NCI-H510A treated with DMSO at 0.1 percent for 48 hours (cell line): ENCODE data around the gene ADAMTS16.

ENCODE experiments used
- DNase-seq: peaks from one replicate; lab custom pipeline; 2025; lab: John Stamatoyannopoulos, UW

ADAMTS16 gene

DNA sequence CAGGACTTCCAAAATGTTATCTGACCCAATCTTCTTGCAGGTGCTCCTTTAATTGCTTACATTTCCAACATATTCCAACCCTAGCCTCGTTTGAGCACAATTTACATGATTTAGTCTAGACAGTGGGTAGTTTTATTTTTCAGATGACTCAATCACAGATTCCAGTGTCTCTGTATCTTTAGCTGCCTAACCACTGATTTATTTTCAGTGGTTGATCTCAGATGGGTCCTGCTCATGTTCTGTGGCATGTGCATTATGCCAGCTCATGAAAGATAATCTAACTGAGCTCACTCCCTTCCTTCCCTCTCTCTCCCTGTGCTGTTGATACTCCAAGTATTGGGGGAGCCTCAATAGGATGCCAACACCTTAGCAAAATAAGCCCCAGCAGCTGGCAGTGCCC is 176.2 kb downstream of the ADAMTS16 start:
- no peak for DNase-seq

DNA sequence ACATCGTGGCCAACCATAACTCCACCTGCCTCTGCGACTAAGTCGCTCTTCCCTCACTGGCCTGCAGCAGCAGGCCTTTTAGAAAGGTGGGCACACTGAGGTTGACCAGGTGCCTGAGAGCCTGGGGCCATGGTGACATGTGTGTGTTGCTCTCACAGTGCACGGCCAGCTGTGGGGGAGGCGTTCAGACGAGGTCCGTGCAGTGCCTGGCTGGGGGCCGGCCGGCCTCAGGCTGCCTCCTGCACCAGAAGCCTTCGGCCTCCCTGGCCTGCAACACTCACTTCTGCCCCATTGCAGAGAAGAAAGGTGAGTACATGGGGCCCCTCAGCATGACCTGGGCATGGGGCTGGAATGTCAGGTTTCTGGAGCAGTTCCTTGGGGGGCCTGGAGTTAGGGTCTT is 177.8 kb downstream of the ADAMTS16 start:
- DNase-seq: no peak

DNA sequence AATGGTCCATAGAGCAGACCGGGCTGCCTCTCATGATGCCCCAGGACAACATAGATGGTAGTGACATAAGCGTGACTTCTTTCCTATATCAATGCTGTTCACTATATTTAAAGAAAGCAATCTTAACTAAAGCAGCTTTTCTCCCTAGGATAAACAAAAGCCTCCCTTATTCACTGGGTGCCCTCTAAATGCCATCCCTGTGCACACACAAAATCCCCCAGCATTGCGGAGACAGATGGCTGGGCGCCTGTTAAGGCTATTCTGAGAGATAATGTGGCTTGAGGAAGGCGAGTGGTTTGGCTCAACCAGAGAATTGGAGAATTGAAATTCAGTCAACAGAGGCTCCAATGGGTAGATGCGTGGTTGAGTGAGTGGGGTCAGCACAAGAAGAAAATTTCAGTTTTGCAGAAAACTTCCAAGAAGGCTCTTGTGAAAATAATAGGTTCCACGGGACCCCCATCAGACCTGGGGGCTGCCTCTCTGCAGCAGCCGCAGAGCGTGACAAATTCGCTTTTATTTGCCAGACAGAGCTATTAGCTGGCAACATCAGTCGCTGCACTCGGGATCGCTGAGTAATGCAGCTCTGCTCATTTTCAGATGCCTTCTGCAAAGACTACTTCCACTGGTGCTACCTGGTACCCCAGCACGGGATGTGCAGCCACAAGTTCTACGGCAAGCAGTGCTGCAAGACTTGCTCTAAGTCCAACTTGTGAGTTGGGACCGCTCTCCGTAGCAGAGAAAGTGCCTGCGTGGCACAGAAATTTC is 178.5 kb downstream of the ADAMTS16 start:
- no peak for DNase-seq

DNA sequence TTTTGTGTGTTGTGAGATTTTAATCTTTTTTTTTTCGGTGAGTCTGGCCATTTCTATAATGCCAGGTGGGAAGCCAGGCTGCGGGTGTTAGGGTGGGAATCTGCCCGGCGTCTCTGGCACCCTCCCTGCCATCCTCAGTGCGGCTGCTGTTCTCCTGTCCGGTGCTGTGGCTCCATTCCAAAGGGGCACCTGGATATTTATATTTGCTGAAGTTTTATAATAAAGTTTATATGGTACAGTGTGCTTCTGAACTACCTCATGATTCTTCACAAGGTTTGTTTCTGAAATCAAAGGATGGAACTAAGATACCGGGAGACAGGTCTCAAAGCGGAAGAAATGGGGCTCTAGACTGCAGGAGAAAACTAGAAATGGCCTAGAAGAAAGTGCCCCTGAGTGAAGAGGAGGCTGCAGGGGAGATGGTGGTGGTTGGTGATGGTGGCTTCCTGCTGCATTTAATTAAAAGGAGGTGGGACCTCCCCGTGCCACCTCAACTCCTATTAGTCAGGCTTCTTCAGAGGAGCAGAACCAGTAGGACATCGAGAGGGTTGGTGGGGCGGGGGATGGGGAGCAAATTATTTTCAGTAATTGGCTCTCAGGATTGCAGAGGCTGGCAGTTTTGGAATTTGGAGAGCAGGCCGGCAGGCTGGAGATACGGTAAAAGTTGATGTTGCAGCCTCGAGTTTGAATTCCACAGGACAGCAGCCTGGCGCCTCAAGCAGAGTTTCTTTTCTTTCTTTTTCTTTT is 180.1 kb downstream of the ADAMTS16 start:
- DNase-seq: no peak

DNA sequence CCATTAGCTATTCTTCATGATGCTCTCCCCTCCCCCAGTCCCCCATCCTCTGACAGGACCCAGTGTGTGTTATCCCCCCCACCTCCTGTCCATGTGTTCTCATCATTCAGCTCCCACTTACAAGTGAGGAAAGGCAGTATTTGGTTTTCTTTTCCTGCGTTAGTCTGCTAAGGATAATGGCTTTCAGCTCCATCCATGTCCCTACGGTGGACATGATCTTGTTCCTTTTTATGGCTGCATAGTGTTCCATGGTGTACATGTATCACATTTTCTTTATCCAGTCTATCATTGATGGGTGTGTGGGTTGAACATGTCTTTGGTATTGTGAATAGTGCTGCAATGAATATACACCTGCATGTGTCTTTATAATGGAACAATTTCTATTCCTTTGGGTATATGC is 181.0 kb downstream of the ADAMTS16 start:
- no peak for DNase-seq

DNA sequence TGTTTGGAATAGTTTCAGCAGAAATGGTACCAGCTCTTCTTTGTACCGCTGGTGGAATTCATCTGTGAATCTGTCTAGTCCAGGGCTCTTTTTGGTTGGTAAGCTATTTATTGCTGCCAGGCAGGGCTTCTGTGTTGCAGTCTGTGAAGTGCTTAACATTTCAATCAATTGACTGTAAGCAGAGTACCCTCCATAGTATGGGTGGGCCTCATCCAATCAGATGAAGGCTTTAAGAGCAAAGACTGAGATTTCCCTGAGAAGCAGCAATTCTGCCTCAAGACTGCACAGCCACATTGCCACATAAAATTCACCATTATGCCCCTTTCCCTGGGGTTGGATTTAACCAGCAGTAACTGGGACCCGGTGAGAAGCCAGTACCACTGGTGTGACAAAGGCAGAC is 183.4 kb downstream of the ADAMTS16 start:
- no peak for DNase-seq

DNA sequence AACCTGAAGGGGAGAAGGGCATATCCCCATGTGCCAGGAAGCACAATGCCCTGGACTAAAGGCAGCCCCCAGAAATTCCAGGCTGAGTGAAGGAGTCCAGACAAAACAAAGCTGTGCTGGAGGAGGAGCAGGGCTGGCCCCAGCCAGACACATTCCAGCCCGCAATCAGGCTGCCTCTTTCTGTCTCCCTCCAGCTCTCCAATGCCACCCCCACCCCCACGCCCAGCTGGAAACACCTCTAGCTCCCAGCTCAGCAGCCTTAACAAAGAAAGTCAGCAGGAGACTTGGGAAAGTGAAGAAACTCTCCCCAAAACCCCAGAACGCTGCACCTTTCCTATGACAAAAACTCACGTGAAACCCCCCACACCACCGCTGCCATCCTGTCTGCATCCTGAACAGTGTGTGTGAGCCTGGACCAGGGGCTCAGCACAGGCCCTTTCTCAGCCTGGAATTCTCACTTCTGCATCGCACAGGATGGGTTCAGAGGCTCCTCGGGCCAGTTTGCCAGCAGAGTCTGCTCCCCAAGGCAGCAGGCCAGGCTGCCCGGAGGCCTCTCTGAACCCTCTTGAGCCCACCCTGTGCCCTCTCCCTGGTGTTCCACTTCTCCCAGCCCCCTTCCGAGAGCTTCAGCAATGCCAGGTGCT is 186.1 kb downstream of the ADAMTS16 start:
- no peak for DNase-seq

DNA sequence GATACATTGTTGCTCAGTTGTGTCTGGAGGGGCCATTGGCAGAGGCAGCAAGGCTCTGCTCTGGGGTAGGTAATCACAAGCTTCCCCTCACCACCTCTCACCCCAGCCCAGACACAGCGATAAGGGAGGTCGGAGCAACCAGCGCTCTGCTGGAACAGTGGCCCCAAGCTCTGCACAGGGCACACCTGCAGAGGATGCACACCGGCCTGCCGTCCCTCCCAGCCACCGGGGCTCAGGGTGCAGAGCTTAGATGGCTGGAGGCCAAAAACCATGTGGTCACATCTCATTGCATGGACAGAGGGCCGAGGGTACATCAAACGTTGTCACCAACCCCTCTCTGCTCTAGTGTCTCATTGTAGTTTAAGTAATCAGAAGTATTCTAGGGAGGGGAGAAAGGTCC is 187.0 kb downstream of the ADAMTS16 start:
- DNase-seq: no peak

DNA sequence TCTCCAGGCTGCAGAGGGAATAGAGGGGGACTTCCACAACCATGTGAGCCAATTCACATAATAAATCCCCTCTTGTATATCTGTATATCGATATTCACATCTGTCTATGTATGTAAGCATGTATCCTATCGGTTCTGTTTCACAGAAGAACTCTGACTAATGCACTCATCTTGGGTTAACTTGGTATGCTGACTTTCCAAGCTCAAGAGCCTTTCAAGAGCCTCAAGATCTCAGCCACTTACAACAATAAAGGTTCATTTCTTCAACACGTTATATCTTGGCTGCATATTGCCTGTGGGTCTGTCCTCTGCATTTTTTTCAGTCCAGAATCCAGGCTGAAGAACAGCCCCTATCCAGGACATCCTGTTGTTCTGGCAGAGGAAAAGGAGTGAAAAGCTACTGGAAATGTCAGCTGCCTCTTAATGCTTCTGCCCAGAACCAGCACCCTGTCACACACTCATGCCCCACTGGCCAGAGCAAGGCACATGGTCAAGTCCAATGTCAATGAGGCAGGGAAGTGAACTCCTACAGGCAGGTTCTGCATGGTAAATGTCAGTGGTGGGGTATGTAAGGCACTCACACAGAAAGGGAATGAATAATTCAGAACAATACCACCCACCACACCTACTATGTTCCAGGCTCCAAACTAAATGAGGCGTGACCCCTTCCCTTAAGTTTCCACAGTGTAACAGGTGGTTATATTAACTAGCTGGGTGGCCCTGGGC is 190.8 kb downstream of the ADAMTS16 start:
- DNase-seq: no peak

DNA sequence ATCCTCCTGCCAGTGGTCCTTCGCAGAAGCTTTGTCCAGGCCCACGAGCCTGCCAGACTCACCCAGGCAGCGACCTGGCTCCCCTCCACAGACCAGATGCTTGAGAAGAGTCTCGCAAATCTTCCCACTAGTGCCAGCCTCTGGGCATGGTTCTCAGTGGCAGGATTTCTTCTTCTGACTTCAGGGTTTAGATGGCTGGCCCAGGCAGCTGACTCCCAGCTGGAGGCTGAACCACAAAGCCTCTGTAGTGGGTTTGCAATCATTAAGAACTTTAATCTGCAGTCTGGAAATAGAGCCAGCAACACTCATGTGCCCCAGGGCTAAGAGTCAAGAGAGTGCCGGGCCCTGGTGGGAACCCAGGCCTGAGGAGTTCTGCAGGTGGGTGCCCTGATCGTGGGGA is 191.7 kb downstream of the ADAMTS16 start:
- no peak for DNase-seq

DNA sequence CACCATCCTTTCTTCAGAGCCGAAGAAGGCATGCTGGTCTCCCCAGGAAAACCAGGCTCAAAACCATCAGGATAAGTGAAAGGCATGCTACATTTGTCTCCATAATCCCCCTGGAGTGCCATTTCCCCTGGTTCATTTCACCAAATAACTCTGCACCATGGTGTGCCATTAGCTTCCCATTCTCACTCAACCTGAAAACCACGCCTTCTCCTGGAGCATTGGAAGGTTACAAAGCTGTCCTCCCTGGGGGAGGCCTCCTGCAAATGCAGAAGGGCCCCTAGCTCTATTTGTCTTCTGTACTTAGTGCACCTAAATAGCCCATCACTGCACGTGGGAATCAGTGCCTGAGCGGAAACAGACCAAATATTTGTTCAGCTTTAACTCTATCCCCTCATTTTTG is 192.2 kb downstream of the ADAMTS16 start:
- DNase-seq: peak; percentile 5

DNA sequence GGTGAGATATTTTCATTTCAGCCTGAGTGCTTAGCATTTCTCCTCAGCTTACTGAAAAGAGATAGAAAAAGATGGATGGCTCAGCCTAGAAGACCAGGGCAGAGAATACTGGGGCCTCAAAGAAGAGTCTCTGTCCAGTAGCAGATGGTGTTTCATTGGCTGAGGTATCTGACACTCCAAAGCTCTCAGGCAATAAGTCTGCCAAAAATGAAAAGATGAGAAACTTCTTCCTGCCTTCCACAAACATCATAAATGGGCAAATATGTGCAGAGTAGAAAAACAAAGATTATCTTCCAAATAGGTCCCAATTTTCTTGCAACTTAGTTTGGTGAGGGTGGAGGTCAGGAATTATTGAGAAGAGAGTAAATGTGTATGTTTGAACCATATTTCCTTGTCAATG is 195.0 kb downstream of the ADAMTS16 start:
- no peak for DNase-seq

DNA sequence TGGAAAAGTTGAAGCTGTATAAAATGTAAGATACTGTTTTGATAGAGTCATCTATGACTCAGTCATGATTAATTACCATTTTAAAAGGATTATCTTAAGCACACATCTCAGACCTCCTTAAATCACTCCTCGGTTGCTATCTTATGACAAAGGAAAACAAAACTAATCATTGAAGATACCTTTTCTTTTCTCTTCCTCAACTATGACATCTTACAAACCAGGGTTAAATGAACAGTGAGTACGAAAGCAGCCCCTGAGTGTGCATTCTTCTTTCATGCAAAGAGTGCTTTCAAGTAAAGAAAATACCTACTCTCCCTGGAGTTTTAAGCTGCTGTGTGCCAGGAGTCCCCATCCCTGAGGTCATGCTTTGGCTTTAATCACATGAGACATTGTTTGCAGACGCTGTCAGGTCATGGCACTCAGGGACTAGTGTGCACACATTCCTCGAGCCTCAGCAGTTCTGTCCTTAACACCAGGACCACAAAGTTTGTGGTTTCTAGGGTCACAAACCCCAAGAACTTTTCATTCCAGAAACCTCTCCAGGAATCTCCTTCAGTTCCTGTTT is 195.7 kb downstream of the ADAMTS16 start:
- no peak for DNase-seq

DNA sequence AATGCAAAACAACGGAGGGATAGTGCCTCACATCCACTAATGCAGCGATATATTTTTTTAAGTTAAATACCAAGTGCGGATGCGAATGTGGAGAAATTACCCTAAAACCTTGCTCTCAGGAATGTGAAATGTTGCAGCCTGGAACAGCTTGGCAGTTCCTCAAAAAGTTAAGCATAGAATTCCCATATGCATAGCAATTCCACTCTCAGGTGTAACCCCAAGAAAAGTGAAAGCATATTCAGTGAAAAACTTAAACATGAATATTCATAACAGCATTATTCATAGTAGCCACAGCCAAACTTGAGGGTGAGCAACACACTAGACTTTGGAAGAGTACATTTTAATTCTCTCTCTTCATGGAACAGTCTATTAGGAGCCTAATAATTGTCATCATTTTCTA is 199.1 kb downstream of the ADAMTS16 start:
- no peak for DNase-seq

DNA sequence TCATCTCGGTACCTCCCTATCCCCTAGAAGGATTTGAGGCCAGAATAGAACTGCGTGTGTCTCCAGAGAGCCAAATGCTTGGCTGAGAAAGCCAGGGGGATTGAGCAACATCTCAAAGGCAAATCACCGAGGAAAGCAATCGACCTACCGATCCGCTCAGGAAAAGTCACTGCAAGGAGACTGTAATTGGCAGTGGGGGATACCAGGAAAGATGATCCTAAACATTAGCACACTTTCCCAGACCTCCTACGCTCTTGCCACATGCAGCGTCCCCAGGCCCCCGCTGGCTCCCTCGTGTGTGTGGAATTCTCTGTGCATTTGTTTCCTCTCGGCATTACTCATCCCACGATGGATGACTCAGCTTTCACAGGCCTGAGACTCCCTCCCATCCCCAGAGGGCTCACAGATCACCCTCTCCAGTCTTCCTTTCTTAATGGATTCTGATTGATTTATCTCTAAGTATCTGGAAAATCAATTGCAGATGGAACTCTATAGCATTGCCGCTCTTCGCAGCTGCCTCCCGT is 200.1 kb downstream of the ADAMTS16 start:
- DNase-seq: no peak

DNA sequence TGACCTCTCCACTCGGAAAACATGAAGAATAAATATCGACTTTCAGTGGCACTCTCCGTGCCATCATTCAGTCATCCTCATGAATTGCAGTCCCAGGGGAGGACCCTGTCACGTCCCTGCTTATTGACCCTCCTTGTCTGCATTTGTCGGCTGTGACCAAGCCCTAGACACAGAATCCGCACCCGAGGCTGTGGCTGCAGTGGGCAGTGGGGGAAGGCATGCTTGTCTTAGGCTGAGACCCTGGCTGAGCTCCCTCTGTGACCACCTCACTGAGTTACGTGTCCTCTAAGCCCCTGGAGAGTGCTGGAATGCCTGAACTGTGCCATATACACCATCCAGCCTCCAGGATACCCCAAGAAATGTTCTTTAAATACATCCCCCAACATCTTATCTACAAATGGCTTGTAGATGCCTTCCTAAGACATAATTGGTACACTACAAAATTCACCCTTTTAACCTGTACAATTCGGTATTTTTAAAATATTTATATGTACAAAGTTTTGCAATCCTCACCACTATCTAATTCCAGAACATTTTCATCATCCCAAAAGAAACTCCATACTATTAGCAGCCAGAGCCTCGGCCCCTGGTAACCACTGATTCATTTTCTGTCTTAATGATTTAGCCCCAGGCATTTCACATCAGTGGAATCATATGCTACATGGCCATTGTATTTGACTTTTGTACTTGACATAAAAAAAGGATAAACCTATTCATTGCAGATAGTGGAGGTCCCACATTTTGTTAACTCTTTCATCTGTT is 201.6 kb downstream of the ADAMTS16 start:
- no peak for DNase-seq

DNA sequence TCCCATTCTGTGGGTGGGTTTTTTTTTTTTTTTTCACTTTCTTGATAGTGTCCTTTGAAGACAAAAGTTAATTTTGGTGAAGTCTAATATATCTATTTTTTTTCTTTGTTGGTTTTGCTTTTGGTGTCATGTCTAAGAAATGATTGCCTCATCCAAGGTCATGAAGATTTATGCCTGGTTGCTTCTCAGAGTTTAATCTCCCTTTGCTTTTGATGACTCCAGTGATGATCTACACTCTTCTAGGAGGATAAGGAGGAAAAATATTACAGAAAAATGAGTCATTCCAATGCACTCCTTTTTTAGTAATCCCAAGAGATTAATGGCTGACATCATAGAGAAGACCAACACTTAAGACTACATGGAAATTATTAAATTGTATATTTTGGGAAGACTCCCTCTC is 202.7 kb downstream of the ADAMTS16 start:
- no peak for DNase-seq

DNA sequence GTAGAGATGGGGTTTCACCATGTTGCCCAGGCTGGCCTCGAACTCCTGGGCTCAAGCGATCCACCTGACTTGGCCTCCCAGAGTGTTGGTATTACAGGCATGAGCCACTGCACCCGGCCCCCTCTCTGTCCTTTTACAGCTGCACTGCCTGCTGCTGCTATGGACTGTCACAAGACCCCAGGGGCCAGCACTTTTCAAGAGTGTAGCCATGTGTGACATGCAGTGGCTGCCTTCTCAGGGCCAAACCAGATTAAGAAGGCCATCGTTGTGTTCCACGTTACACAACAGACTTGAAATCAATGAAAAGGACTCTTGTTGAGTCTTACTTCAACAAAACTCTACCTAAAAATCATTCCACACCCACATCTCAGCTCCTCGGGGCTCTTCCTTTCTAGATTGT is 203.4 kb downstream of the ADAMTS16 start:
- no peak for DNase-seq

DNA sequence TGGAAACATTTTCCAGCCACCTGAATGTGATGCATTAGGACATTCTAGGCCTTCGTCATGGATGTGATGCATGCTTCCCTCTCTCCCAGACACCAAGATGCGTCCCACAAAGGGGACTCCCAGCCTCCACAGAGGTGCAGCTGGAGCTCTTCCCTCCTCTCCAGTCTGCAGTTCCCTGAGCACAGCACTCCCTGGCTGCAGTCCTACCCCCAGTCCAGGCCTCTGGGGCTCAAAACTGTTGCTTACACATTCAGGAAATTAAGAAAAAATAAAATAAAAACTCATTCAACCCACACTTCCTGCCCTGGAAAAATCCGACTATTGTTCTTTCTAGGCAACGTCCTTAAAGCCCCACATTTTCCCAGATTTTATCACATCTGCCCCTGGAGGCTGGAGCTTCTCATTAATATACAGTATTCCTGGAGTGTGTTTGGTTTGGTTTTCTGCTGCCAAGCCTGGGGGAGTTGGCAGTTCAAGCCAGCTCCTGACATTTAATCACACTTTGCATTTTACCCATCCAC is 204.0 kb downstream of the ADAMTS16 start:
- DNase-seq: no peak

DNA sequence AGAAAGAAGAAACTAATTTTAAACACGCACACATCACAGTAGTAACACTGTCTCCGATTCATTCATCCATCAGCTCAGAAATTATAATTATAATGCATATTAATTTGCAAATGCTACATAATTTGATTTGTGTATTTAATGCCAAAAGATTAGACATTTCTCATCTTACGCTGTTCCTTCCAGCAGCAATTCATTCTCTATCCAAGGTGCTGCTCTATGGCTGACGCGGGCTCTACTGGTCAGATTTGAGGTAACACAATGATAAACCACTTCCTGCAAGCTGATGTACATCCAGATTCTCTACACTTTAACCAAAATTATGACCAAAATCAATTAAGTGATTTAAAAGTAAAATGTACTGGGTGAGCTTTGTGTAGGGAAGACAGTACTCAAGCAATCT is 204.5 kb downstream of the ADAMTS16 start:
- DNase-seq: no peak

DNA sequence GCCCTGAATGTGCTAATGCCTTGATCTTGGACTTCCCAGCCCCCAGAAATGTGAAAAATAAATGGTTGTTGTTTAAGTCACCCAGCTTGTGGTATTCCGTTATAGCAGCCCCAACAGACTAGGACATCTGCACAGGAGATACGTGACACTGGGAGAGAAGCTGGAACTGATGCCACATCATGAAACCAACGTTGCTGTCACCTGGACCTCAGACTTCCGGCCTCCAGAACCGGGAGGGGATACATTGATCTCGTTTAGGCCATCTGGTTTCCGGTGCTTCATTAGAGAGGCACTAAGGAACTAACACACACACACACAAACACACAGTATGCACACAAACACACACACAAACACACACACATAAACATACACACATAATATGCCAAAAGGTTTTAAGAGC is 207.3 kb downstream of the ADAMTS16 start:
- DNase-seq: no peak
